ENCODE measurements around the gene ATG9B. TPM values are rescaled to one million over a fixed set of nuclear protein-coding genes. Genes with fewer than 3 reads are reported as not detected.
A peak's percentile ranks its signal among the peaks of the same experiment; 100 is the strongest.

ATG9B gene
- total RNA-seq, 1 experiment from 2014 or later = 2.1 TPM

- peaks cover 17 to 21% of the 10 kb centered on the region in 2 experiments for H3K36me3 ChIP-seq (ENCODE audit: control insufficient read depth in 1 of 2, insufficient read depth in 2 of 2, low read length in 2 of 2)
- H3K9me3 ChIP-seq (ENCODE audit: control insufficient read depth in 1 of 2, insufficient read depth in 1 of 2, low read depth in 1 of 2, low read length in 2 of 2) = no peaks in the 10 kb centered on the region
- peak overlapping the region; percentile 95 for H3K4me2 ChIP-seq (ENCODE audit: low read length)
- ATAC-seq = peak; percentile 34
- DNase-seq (ENCODE audit: low read depth, low spot score) = peak; percentile 81
- peaks cover 66% of the 10 kb centered on the region for H3K79me2 ChIP-seq (ENCODE audit: insufficient read depth, low read length)
- H4K20me1 ChIP-seq (ENCODE audit: insufficient read depth) = no peaks in the 10 kb centered on the region
- peaks cover 22 to 45% of the 10 kb centered on the region in 2 experiments for H3K4me1 ChIP-seq (ENCODE audit: control insufficient read depth in 1 of 2, insufficient read depth in 2 of 2, low read length in 2 of 2)
- no peaks in the 10 kb centered on the region for H3K9me2 ChIP-seq (ENCODE audit: insufficient read depth)
- ChIA-PET RAD21 (ENCODE audit: low non-redundant PET in 1 of 2, low total read pairs in 2 of 2, uncharacterized antibody in 2 of 2, unreplicated experiment in 2 of 2) (interaction anchor here in 1 of 2 experiments (0.6 to 1.4 kb wide), 4 partner anchors 16 to 51 kb away, joined by 3 to 6 read pairs (median 4); partner anchors contain the start of genes ABCB8 and AGAP3), CTCF (interaction anchor here (0.7 to 2.1 kb wide), 6 partner anchors 14 to 53 kb away, joined by 3 to 8 read pairs (median 4); partner anchors contain the start of gene ABCB8), POLR2A (interaction anchor here (0.6 to 1.7 kb wide), 11 partner anchors 9 to 187 kb away, joined by 3 to 11 read pairs (median 5); partner anchors contain the start of genes ABCB8, AGAP3, FASTK and TMUB1)
- intact Hi-C loops (cut with micrococcal nuclease) = loop anchor here (1.0 kb wide), 1 partner anchor 21 kb away; the partner anchor contains the start of gene TMUB1
- H3K9ac ChIP-seq (ENCODE audit: low read length) = peak overlapping the region; percentile 91
- peak overlapping the region; percentile 87 for H3K27ac ChIP-seq (ENCODE audit: low read depth, low read length)
- H3K4me3 ChIP-seq (replicated peaks in 1 of 2; ENCODE audit: low read depth in 1 of 2, low read length in 2 of 2) = peak overlapping the region; percentile 81 to 90
- BruUV-seq (replicated peaks) = no TSS peak
- no peaks in the 10 kb centered on the region for H3K27me3 ChIP-seq (ENCODE audit: insufficient read depth, low read length)
- no peak overlapping the region for H2AFZ ChIP-seq (ENCODE audit: low read depth, low read length, poor library complexity, severe bottlenecking)
- TF ChIP-seq FOSL1 (IDR thresholded peaks at IDR 0.05; ENCODE audit: low read depth) (no peak), ELF1 (IDR thresholded peaks at IDR 0.05; ENCODE audit: borderline replicate concordance, low read depth) (no peak), SRF (IDR thresholded peaks at IDR 0.05; ENCODE audit: low read depth) (no peak), POLR2AphosphoS5 (IDR thresholded peaks at IDR 0.05; ENCODE audit: low read depth, low read length) (no peak), ATF3 (IDR thresholded peaks at IDR 0.05) (no peak), TCF7L2 (IDR thresholded peaks at IDR 0.05; ENCODE audit: borderline replicate concordance, extremely low read depth, insufficient read depth, insufficient read length) (no peak), SIN3A (IDR thresholded peaks at IDR 0.05; ENCODE audit: low read depth) (no peak), CEBPB (IDR thresholded peaks at IDR 0.05; ENCODE audit: low read depth) (no peak), MAX (IDR thresholded peaks at IDR 0.05) (no peak), ZBTB33 (IDR thresholded peaks at IDR 0.05; ENCODE audit: extremely low read depth, insufficient replicate concordance, low read length) (no peak), ZFX (IDR thresholded peaks at IDR 0.05) (no peak), YY1 (IDR thresholded peaks at IDR 0.05; ENCODE audit: extremely low read depth, insufficient replicate concordance, low read depth, low read length) (no peak), POLR2A (IDR thresholded peaks at IDR 0.05; ENCODE audit: borderline replicate concordance, extremely low read depth, insufficient read depth, insufficient read length) (no peak), REST (IDR thresholded peaks at IDR 0.05; ENCODE audit: low read depth) (no peak), CTCF (IDR thresholded peaks at IDR 0.05 in 2 of 3, conservative IDR thresholded peaks at IDR 0.05 in 1 of 3; ENCODE audit: borderline replicate concordance in 1 of 3, insufficient read depth in 1 of 3, low read depth in 2 of 3, low read length in 2 of 3) (no peak), CBX3 (IDR thresholded peaks at IDR 0.05; ENCODE audit: low read depth) (no peak), JUND (IDR thresholded peaks at IDR 0.05) (no peak), EZH2 (IDR thresholded peaks at IDR 0.05) (no peak)
Observed at GRCh38 chr7:151062399-151063211, 38.3 kb upstream of the ATG9B start.
